Smooth muscle cell (in vitro differentiated cells): Measurements from ENCODE around the gene COL5A1. TPM values are rescaled to one million over a fixed set of nuclear protein-coding genes. Genes with fewer than 3 reads are reported as not detected.

Experiments
- DNase-seq: peaks from one replicate; lab custom pipeline; 2025; ENCODE audit not compliant: unreplicated experiment; lab: John Stamatoyannopoulos, UW
- H2AFZ ChIP-seq: fragments of 200-600 bp; sonication (generic); 2 replicates; pipeline ENCODE4 v1.6.0; 2016; ENCODE audit warnings: antibody characterized with exemption, low read depth, mild to moderate bottlenecking
- H3F3A ChIP-seq: fragments of 200-600 bp; sonication (generic); 2 replicates; pipeline ENCODE4 v1.6.0; 2017; ENCODE audit warnings: antibody characterized with exemption, low read depth
- H3K27ac ChIP-seq: fragments of 200-600 bp; sonication (generic); 2 replicates; pipeline ENCODE4 v1.5.1; 2016; ENCODE audit warnings: low read depth, mild to moderate bottlenecking
- H3K27me3 ChIP-seq: fragments of 200-600 bp; sonication (generic); 2 replicates; pipeline ENCODE4 v1.6.1; 2016; ENCODE audit warnings: low read depth, mild to moderate bottlenecking
- H3K36me3 ChIP-seq: fragments of 200-600 bp; sonication (generic); 2 replicates; pipeline ENCODE4 v1.5.1; 2016; ENCODE audit warnings: low read depth
- H3K4me1 ChIP-seq: fragments of 200-600 bp; sonication (generic); 2 replicates; pipeline ENCODE4 v1.5.1; 2016; ENCODE audit warnings: low read depth
- H3K4me2 ChIP-seq: fragments of 200-600 bp; sonication (generic); 2 replicates; pipeline ENCODE4 v1.6.0; 2016; ENCODE audit warnings: mild to moderate bottlenecking
- H3K4me3 ChIP-seq: fragments of 200-600 bp; sonication (generic); 2 replicates; pipeline ENCODE4 v1.5.1; 2016; ENCODE audit warnings: mild to moderate bottlenecking
- H3K79me2 ChIP-seq: fragments of 200-600 bp; sonication (generic); 2 replicates; pipeline ENCODE4 v1.6.0; 2016; ENCODE audit warnings: low read depth, mild to moderate bottlenecking
- H3K9ac ChIP-seq: fragments of 200-600 bp; sonication (generic); 2 replicates; pipeline ENCODE4 v1.6.0; 2016; ENCODE audit warnings: low read depth
- H3K9me3 ChIP-seq: fragments of 200-600 bp; sonication (generic); replicated peaks from 2 replicates; pipeline ENCODE4 v1.5.1; 2016; ENCODE audit warnings: low read depth
- H4K20me1 ChIP-seq: fragments of 200-600 bp; sonication (generic); 2 replicates; pipeline ENCODE4 v1.6.0; 2016; ENCODE audit warnings: low read depth
- CTCF ChIP-seq: fragments of 200-600 bp; sonication (generic); IDR thresholded peaks from 2 replicates; pipeline ENCODE4 v1.5.1; 2017; ENCODE audit warnings: borderline replicate concordance, mild to moderate bottlenecking, antibody characterized with exemption; ENCODE audit not compliant: insufficient read depth, poor library complexity, severe bottlenecking
- WGBS: methylation state at CpG from one replicate; pipeline ENCODE4 v1.1.7; 2016; ENCODE audit warnings: low lambda C conversion rate; 5-methylcytosine and 5-hydroxymethylcytosine counted together
- polyA plus RNA-seq: library from polyadenylated mRNA; unstranded; fragments of >200 nt; fragmentation: Nextera tagmentation; extraction: Ambion mirVana; gene quantifications from 2 replicates; pipeline ENCODE4 v1.2.1, GENCODE V29; 2016
- total RNA-seq: library from RNA; depleted of rRNA; stranded (reverse); fragments of >200 nt; gene quantifications from 2 replicates; pipeline ENCODE4 v1.2.3, GENCODE V29; 2014

The COL5A1 gene
- total and polyA plus RNA-seq, 2 experiments from 2014 or later: 1,084 to 1,443 TPM

GRCh38 chr9:134836406-134836970 lies 194.9 kb downstream of the COL5A1 start:
- peak overlapping the region; percentile 23 for H3K27ac ChIP-seq
- H2AFZ ChIP-seq: no peak overlapping the region
- peaks cover 20% of the 10 kb centered on the region for H3K36me3 ChIP-seq
- H3K4me3 ChIP-seq: no peak overlapping the region
- H3K9ac ChIP-seq: no peak overlapping the region
- WGBS: 96% methylated on average over 19 of the region's 19 CpGs
- H3K27me3 ChIP-seq: no peaks in the 10 kb centered on the region
- TF ChIP-seq CTCF: no peak
- H4K20me1 ChIP-seq: peaks cover 100% of the 10 kb centered on the region
- H3K79me2 ChIP-seq: no peaks in the 10 kb centered on the region
- no peak for DNase-seq
- H3F3A ChIP-seq: peaks cover 99% of the 10 kb centered on the region
- H3K4me2 ChIP-seq: no peak overlapping the region
- no peaks in the 10 kb centered on the region for H3K9me3 ChIP-seq
- H3K4me1 ChIP-seq: no peaks in the 10 kb centered on the region

GRCh38 chr9:134837529-134837928 lies 195.9 kb downstream of the COL5A1 start:
- Histone ChIP-seq H2AFZ (no peak overlapping the region), H3K4me3 (no peak overlapping the region), H3K9ac (no peak overlapping the region), H3K27ac (no peak overlapping the region), H3F3A (peaks cover 99% of the 10 kb centered on the region), H3K27me3 (no peaks in the 10 kb centered on the region), H3K4me1 (no peaks in the 10 kb centered on the region), H4K20me1 (peaks cover 100% of the 10 kb centered on the region), H3K36me3 (peaks cover 22% of the 10 kb centered on the region), H3K79me2 (no peaks in the 10 kb centered on the region), H3K9me3 (no peaks in the 10 kb centered on the region), H3K4me2 (no peak overlapping the region)
- no peak for TF ChIP-seq CTCF
- 91% methylated on average over 12 of the region's 12 CpGs for WGBS
- no peak for DNase-seq

- Histone ChIP-seq H4K20me1 (peaks cover 100% of the 10 kb centered on the region), H3K27me3 (no peaks in the 10 kb centered on the region), H3K9me3 (no peaks in the 10 kb centered on the region), H3F3A (peaks cover 99% of the 10 kb centered on the region), H3K4me2 (no peak overlapping the region), H3K79me2 (no peaks in the 10 kb centered on the region), H3K36me3 (peaks cover 32% of the 10 kb centered on the region), H3K4me3 (no peak overlapping the region), H3K4me1 (no peaks in the 10 kb centered on the region), H3K9ac (no peak overlapping the region), H3K27ac (peak overlapping the region; percentile 28), H2AFZ (no peak overlapping the region)
- 90% methylated on average over 33 of the region's 34 CpGs for WGBS
- DNase-seq: no peak
- no peak for TF ChIP-seq CTCF
Observed at GRCh38 chr9:134838651-134839454, 197.2 kb downstream of the COL5A1 start.
